GM18505 (cell line): ENCODE results near the gene RNF223.
"Not testable (repeated sequence)": the region's sequence is repeated elsewhere in the genome, so short reads cannot be mapped to it uniquely, and the experiment has no call there.

Experiments
- ATAC-seq: cut with Tn5 transposase; IDR thresholded peaks from one replicate; pipeline ENCODE4 v1.9.1; 2021; ENCODE audit not compliant: unreplicated experiment
- POLR2A ChIP-seq: IDR thresholded peaks from 4 replicates; pipeline ENCODE4 v1.6.1; 2011; ENCODE audit warnings: borderline replicate concordance; ENCODE audit not compliant: insufficient read depth, insufficient read length; ENCODE audit errors: extremely low read depth

RNF223 gene

GRCh38 chr1:1079408-1080121, 5.5 kb upstream of the RNF223 start:
- no peak for TF ChIP-seq POLR2A
- no peak for ATAC-seq

DNA sequence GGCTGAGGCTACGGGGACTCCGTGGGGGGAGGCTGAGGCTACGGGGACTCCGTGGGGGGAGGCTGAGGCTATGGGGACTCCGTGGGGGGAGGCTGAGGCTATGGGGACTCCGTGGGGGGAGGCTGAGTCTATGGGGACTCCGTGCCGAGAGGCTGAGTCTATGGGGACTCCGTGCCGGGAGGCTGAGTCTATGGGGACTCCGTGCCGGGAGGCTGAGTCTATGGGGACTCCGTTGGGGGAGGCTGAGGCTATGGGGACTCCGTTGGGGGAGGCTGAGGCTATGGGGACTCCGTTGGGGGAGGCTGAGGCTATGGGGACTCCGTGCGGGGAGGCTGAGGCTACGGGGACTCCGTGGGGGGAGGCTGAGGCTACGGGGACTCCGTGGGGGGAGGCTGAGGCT, 3.3 kb upstream of the RNF223 start:
- not testable (repeated sequence) for ATAC-seq

DNA sequence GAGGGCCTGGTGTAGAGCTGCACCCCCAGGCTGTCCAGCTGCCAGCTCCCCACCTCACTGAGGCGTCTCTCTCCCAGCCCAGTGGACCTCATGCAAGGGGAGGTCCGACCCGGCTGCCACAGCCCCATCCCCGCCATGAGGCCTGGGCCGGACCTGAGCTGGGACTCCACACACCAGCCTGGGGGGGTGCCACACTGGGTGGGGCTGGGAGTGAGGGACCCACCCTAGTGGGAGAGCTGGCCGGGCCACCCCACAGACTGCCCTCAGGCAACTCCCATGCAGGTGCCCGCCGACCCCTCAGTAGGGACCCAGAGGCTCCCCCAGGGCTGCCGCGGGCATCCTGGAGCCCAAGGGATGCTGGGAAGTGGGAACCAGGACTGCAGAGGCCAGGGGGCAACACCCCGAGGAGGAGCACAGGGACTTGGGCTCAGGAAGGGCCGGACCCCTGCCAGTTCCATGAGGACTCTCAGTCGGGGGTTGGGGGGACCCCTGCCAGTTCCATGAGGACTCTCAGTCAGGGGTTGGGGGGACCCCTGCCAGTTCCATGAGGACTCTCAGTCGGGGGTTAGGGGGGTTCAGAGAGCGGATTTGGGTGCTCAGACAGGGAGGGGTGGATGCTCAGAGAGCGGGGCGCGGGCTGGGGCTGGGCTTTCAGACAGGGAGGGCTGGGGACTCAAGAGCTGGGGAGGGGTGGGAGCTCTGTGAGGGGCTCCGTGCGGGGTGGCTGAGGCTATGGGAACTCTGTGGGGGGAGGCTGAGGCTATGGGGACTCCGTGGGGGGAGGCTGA, 1.2 kb upstream of the RNF223 start:
- TF ChIP-seq POLR2A, result no peak
- ATAC-seq, result no peak

GRCh38 chr1:1074631-1075147, 583 bp upstream of the RNF223 start:
- TF ChIP-seq POLR2A, result no peak
- ATAC-seq, result no peak

GRCh38 chr1:1072849-1073742, 1.0 kb downstream of the RNF223 start:
- ATAC-seq, result no peak
- no peak for TF ChIP-seq POLR2A

- no peak for TF ChIP-seq POLR2A
- ATAC-seq, result no peak
Measured at GRCh38 chr1:1072299-1072848, 1.7 kb downstream of the RNF223 start.

DNA sequence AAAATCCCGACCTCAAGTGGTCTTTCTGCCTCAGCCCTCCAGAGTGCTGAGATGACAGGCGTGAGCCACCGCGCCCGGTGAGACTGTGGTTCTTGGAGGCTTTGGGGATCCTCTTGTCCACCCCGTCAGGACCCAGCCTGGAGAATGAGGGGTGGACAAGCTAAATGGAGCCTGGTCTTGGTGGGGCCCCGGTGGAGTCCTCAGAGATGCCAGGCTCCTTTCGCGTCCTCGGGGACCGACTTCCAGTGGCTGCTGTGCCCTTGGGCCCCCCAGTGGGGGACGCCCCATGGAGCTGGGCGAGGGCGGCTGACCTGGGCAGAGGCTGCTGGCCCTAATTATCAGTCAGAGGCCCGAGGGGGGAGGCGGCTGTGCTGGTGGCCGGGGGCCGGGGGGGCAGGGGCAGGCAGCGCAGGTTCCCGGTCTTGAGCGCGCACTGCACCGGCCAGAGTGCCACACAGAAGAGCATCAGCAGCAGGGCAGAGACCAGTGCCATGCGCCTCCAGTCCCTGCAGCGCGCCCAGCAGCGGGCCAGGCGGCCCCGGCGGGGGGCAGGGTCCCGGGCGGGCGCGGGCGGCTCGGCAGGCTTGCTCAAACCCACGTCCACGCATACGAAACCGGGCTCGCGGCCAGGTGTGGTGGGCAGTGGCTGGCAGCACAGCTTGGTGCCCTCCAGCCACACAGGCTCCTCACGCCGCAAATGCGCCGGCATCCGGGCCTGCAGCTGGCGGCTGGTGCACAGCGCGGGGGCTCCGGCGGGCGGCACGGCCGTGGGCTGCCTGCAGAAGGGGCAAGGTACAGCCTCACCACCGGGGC, 2.4 kb downstream of the RNF223 start:
- no peak for ATAC-seq
- no peak for TF ChIP-seq POLR2A

- no peak for ATAC-seq
- TF ChIP-seq POLR2A, result no peak
Measured at GRCh38 chr1:1069711-1070676, 4.1 kb downstream of the RNF223 start.

- peak; percentile 49 for ATAC-seq
- TF ChIP-seq POLR2A, result peak; percentile 58
Measured at GRCh38 chr1:1069056-1069710, 4.9 kb downstream of the RNF223 start.

DNA sequence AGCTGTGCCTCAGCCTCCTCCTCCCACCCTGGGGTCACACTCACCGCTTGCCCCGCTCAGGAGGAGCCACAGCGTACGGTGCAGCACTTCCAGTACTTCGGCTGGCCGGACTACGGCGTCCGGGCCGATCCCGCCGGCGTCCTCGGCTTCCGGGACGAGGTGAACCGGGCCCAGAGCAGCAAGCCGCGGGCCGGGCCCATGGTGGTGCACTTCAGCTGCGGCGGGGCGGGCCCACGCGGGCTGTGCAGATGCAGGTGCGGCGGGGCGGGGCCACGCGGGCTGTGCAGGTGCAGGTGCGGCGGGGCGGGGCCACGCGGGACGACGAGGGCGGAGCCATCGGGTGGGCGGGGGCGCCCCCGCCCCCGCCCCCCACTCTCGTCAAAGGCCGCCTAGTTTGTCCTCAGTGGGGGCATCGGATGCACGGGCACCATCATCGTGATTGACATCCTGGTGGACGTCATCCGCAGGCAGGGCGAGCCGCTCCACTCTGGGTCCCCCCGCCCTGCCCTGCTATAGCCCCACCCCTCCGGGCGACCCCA, 5.5 kb downstream of the RNF223 start:
- ATAC-seq, result peak; percentile 20
- TF ChIP-seq POLR2A, result no peak

DNA sequence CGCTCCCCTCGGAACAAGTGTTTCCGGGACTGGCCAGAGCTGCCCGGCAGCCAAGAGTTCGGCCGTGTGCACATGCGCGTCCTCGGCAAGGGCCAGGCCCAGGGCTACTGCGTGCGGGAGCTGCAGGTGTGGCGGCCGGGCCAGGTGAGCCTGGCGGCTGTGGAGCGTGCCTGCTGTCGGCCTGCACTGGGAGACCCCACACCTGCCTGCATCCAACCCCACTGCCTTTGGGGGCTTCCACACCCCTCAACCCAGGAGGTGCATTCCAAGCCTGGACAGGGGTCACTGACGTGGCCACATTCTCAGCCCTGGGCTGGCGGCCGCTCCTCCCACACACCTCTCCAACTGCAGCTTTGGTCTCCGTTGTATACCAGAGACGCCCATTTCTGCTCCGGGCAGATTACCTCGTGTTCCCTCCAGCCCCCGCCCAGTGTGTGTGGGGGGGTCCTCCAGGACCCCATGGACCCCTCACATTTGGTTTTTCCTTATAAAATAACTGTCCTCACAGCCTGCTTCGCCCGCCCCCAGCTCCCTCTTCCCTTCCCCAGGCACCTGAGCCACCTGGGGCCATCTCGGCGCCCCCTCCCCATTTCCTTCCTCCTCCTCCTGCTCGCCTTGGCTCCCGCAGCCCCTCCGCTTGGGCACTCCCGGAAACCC, 6.1 kb downstream of the RNF223 start:
- TF ChIP-seq POLR2A, result no peak
- no peak for ATAC-seq
